HL-60/S4 treated with phorbol 12-myristate 13-acetate at 8.2 ng/mL for 4 days and 3 days (cell line): ENCODE measurements around the gene PPP1R16B.
"Not testable (repeated sequence)": the region's sequence is repeated elsewhere in the genome, so short reads cannot be mapped to it uniquely, and the experiment has no call there.

Experiments
- in situ Hi-C: fragments of 300-500 bp; cut with MboI; formaldehyde crosslinking; loops from 2 replicates; pipeline ENCODE4 v1.15.0; 2022; ENCODE audit warnings: low sequenced_read_pairs

PPP1R16B gene

GRCh38 chr20:38791291-38791690 is 14.2 kb upstream of the PPP1R16B start:
- in situ Hi-C loops = no loop called here

- in situ Hi-C loops = no loop called here
Observed at GRCh38 chr20:38791940-38792339, 13.6 kb upstream of the PPP1R16B start.

- in situ Hi-C loops = not testable (repeated sequence)
Observed at GRCh38 chr20:38794057-38794456, 11.4 kb upstream of the PPP1R16B start.

- in situ Hi-C loops = no loop called here
Observed at GRCh38 chr20:38798266-38798665, 7.2 kb upstream of the PPP1R16B start.

GRCh38 chr20:38799203-38799602 is 6.3 kb upstream of the PPP1R16B start:
- in situ Hi-C loops = no loop called here

GRCh38 chr20:38800882-38801281 is 4.6 kb upstream of the PPP1R16B start:
- in situ Hi-C loops = no loop called here

GRCh38 chr20:38804221-38804620 is 1.3 kb upstream of the PPP1R16B start:
- in situ Hi-C loops = no loop called here

GRCh38 chr20:38804682-38805501 is 605 bp upstream of the PPP1R16B start:
- in situ Hi-C loops = no loop called here

- in situ Hi-C loops = no loop called here
Observed at GRCh38 chr20:38805958-38806854, 709 bp downstream of the PPP1R16B start.

- in situ Hi-C loops = no loop called here
Observed at GRCh38 chr20:38806855-38807655, 1.6 kb downstream of the PPP1R16B start.

- in situ Hi-C loops = no loop called here
Observed at GRCh38 chr20:38809942-38810341, 4.4 kb downstream of the PPP1R16B start.

- in situ Hi-C loops = no loop called here
Observed at GRCh38 chr20:38810926-38811630, 5.6 kb downstream of the PPP1R16B start.

GRCh38 chr20:38811769-38812168 is 6.3 kb downstream of the PPP1R16B start:
- in situ Hi-C loops = no loop called here

GRCh38 chr20:38812182-38812581 is 6.7 kb downstream of the PPP1R16B start:
- in situ Hi-C loops = no loop called here

- in situ Hi-C loops = no loop called here
Observed at GRCh38 chr20:38812709-38813573, 7.4 kb downstream of the PPP1R16B start.

GRCh38 chr20:38813574-38813962 is 8.1 kb downstream of the PPP1R16B start:
- in situ Hi-C loops = not testable (repeated sequence)

GRCh38 chr20:38815446-38815845 is 9.9 kb downstream of the PPP1R16B start:
- in situ Hi-C loops = no loop called here

- in situ Hi-C loops = no loop called here
Observed at GRCh38 chr20:38818113-38819065, 12.9 kb downstream of the PPP1R16B start.

- in situ Hi-C loops = no loop called here
Observed at GRCh38 chr20:38825571-38825900, 20.0 kb downstream of the PPP1R16B start.
